Esophagus (tissue), 2 donors: ENCODE results near the gene COL21A1. TPM values are rescaled to one million over a fixed set of nuclear protein-coding genes. Genes with fewer than 3 reads are reported as not detected.

Source experiments
- H3K27ac ChIP-seq, 2 donors: one replicate each; pipeline ENCODE4 v1.5.1; 2013; ENCODE audit warnings: low read depth in 2 of 2, mild to moderate bottlenecking in 2 of 2, inconsistent platforms in 1 of 2, low read length in 1 of 2, moderate library complexity in 1 of 2
- H3K27me3 ChIP-seq, 2 donors: one replicate each; pipeline ENCODE4 v1.6.1; 2013; ENCODE audit warnings: low read length in 2 of 2, control low read depth in 1 of 2, mild to moderate bottlenecking in 1 of 2; ENCODE audit not compliant: insufficient read depth in 2 of 2, control insufficient read depth in 1 of 2
- H3K36me3 ChIP-seq, 2 donors: one replicate each; pipeline ENCODE4 v1.6.1; 2013; ENCODE audit warnings: low read length in 1 of 2; ENCODE audit not compliant: control insufficient read depth in 2 of 2, insufficient read depth in 2 of 2
- H3K4me1 ChIP-seq, 2 donors: one replicate each; pipeline ENCODE4 v1.6.1; 2013; ENCODE audit warnings: low read length in 1 of 2; ENCODE audit not compliant: control insufficient read depth in 2 of 2, insufficient read depth in 2 of 2
- H3K4me3 ChIP-seq, 2 donors: one replicate each; pipeline ENCODE4 v1.5.1; 2013; ENCODE audit warnings: low read length in 2 of 2, mild to moderate bottlenecking in 2 of 2, low read depth in 1 of 2, moderate library complexity in 1 of 2
- H3K9me3 ChIP-seq, 2 donors: one replicate each; pipeline ENCODE4 v1.6.1; 2013; ENCODE audit warnings: mild to moderate bottlenecking in 2 of 2, low read depth in 1 of 2, low read length in 1 of 2, moderate library complexity in 1 of 2; ENCODE audit not compliant: control insufficient read depth in 2 of 2, insufficient read depth in 1 of 2
- WGBS, 2 donors: extraction: QIAGEN DNeasy Blood & Tissue Kit; methylation state at CpG; one replicate each; pipeline ENCODE4 v1.1.7; 2013; 5-methylcytosine and 5-hydroxymethylcytosine counted together
- polyA plus RNA-seq, 2 donors: library from polyadenylated mRNA; stranded (reverse); fragments of 200-250 nt; gene quantifications; one replicate each; pipeline ENCODE4 v1.2.3, GENCODE V29; 2013
- donor health status: healthy with polysubstance abuse.
- donor health status: Bipolar disorder and iron deficiency.

The COL21A1 gene
- polyA plus RNA-seq, 2 donors = 1.5 to 1.6 TPM

DNA sequence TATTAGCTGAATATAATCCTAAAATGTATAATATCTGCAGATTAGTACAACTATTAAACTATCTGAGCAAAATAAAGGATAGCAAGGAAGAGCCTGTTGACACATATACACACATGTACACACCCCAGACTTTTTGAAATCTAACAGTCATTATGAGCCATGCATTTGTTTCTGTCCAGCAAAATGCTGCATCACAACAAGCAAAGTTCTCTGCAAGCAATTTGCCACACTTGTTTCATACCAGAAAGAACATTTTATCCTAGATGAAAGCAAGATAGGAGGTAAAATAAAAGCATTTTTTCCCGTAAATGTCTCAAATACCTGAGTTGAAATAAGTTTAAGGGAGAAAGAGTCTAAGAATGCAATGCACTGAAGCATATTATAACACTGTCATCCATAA is 145.2 kb downstream of the COL21A1 start:
- no peak overlapping the region for H3K4me3 ChIP-seq
- H3K27me3 ChIP-seq = no peaks in the 10 kb centered on the region
- no peaks in the 10 kb centered on the region for H3K36me3 ChIP-seq
- H3K27ac ChIP-seq = no peak overlapping the region
- no peaks in the 10 kb centered on the region for H3K4me1 ChIP-seq
- WGBS, 2 donors = 79 to 92% methylated on average over 1 of the region's 1 CpG
- H3K9me3 ChIP-seq = no peaks in the 10 kb centered on the region

DNA sequence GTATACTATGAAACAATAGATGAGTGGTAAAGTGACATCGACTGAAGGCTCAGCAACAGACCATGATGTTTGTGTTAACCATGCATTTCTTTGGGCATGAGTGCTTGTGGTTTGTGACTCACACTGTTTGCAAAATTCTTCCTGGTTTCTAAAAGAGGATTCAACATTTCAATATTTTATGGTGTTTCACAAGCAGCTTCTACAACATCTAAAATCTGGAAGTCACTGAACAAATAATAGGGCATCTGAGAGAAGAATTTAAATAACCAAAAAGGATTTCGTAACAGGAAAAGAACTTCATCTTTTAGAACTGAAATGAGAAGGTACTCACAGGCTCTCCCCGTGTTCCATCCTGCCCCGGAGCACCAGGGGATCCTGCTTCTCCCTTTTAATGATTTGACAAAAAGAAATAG is 146.2 kb downstream of the COL21A1 start:
- H3K9me3 ChIP-seq = no peaks in the 10 kb centered on the region
- H3K4me3 ChIP-seq = no peak overlapping the region
- WGBS, 2 donors = 40 to 60% methylated on average over 4 of the region's 4 CpGs
- no peaks in the 10 kb centered on the region for H3K4me1 ChIP-seq
- H3K36me3 ChIP-seq = no peaks in the 10 kb centered on the region
- no peak overlapping the region for H3K27ac ChIP-seq
- no peaks in the 10 kb centered on the region for H3K27me3 ChIP-seq

DNA sequence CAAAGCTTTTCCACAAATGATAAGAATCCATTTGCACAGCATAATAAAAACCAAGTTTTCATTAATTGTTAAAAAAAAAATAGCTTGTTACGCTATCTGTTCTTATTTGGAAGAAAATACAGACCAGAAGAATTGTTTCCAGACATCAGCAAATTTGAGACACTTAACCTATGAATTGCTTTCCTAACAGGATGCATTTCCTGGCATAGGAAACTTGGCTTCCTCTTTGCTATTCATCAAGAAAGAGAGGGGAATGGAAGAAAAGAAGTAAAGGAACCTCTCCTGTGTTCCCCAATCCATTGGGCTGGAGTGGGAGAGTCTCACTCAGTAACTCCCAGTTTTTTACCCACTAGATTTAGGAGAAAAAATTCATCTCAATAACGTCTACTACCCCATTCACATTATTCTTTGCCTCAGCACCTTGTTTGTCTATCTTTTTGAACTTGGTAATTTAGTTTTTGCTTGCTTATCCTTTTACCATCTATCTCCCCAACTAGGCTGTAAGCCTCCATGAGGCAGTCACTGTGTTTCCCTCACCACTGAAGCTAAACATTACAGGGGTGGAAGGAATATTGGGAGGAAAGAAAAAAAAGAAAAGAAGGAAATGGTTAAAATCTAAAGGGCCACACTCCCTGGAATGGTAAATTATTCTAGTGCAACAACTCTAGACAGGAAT is 150.3 kb downstream of the COL21A1 start:
- no peaks in the 10 kb centered on the region for H3K36me3 ChIP-seq
- no peak overlapping the region for H3K27ac ChIP-seq
- no peaks in the 10 kb centered on the region for H3K27me3 ChIP-seq
- 62 to 76% methylated on average over 2 of the region's 2 CpGs for WGBS, 2 donors
- H3K4me3 ChIP-seq = no peak overlapping the region
- H3K9me3 ChIP-seq = no peaks in the 10 kb centered on the region
- no peaks in the 10 kb centered on the region for H3K4me1 ChIP-seq

DNA sequence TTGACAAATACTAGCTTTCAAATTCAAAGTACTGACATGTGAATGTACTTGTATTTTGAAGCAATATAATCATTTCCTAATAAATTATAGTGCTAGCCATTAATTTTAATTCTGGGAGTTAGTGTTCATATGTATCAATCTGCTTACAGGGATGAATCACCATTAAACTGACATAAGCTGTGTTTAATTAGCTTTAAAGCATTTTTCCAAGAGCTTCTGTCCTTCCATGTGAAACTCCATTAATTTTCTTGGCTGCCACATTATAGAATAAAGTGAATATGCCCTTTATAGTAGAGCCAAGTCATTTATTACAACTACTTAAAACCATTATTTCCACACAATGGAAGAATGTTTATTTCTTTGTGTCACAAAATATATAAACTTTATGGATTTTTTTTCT is 150.8 kb downstream of the COL21A1 start:
- Histone ChIP-seq H3K9me3 (no peaks in the 10 kb centered on the region), H3K4me3 (no peak overlapping the region), H3K27ac (no peak overlapping the region), H3K27me3 (no peaks in the 10 kb centered on the region), H3K4me1 (no peaks in the 10 kb centered on the region), H3K36me3 (no peaks in the 10 kb centered on the region)

DNA sequence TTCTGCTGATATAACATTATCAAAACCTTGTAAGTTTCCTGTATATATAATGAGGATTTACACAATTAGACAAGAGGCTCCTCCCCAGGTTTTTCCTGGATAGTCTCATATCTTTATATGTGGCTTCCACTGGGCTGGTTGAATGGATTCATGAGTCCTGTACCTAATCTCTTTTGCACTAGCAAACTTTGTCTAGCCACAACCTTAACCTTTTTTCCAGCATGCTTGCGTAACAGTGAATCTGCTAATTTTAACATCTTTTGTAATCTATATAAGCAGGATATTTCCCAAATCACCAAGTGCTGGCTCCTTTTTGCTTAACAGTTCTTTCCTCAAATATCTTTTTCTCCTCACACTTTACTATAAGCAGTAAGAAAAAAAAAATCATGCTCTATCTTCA is 153.6 kb downstream of the COL21A1 start:
- WGBS, 2 donors = 91 to 93% methylated on average over 1 of the region's 1 CpG
- H3K4me3 ChIP-seq = no peak overlapping the region
- H3K27me3 ChIP-seq = no peaks in the 10 kb centered on the region
- no peaks in the 10 kb centered on the region for H3K4me1 ChIP-seq
- no peaks in the 10 kb centered on the region for H3K9me3 ChIP-seq
- no peaks in the 10 kb centered on the region for H3K36me3 ChIP-seq
- no peak overlapping the region for H3K27ac ChIP-seq

DNA sequence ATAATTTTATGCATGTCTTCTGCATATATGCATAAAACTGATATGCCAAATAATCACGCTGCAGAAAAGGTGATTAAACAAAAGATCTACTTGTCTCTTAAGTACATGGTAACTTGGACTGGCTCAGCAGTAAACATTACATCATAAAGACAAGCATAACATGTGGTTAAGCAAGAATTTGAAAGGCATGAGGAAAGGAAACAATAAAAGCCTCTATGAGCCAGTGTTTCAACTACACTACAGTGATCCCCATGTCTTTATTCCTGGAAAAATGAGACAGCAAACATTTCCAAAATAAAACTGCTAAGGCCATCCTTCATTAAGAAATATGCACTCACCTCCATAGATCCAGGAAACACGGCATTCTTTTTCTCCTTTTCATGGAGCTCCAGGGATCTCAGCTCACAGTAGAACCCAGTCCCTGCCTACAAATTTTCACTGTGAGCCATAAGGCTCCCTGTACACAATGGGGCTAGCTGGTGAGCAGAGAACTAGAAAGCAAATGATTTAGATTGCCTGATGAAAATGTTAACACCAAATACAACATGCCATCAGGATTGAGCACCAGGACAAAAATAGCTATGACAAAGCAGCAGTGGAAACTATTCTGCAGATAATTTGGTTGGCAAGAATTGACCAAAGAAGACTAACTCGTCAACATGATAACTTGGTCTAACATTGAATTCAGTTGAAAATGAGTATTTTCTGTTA is 156.1 kb downstream of the COL21A1 start:
- H3K27me3 ChIP-seq = no peaks in the 10 kb centered on the region
- H3K36me3 ChIP-seq = no peaks in the 10 kb centered on the region
- H3K4me3 ChIP-seq = no peak overlapping the region
- H3K27ac ChIP-seq = no peak overlapping the region
- H3K4me1 ChIP-seq = no peaks in the 10 kb centered on the region
- 47 to 58% methylated on average over 3 of the region's 3 CpGs for WGBS, 2 donors
- H3K9me3 ChIP-seq = no peaks in the 10 kb centered on the region

DNA sequence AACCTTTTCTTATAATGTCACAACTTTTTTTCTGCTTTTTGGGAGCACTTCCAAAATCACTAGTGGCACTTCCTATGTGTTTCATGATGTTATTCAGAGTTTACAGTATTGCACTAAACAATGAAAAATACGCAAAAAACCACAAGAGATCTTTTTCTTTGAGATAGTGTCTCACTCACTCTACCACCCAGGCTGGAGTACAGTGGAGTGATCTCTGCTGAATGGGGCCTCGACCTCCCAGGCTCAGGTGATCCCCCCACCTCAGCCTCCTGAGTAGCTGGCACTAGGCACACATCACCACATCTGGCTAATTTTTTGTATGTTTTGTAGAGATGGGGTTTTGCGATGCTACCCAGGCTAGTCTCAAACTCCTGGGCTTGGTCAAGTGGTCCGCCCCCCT is 158.7 kb downstream of the COL21A1 start:
- Histone ChIP-seq H3K36me3 (no peaks in the 10 kb centered on the region), H3K4me3 (no peak overlapping the region), H3K27me3 (no peaks in the 10 kb centered on the region), H3K4me1 (no peaks in the 10 kb centered on the region), H3K27ac (no peak overlapping the region), H3K9me3 (no peaks in the 10 kb centered on the region)
- WGBS, 2 donors = 81 to 90% methylated on average over 4 of the region's 4 CpGs

DNA sequence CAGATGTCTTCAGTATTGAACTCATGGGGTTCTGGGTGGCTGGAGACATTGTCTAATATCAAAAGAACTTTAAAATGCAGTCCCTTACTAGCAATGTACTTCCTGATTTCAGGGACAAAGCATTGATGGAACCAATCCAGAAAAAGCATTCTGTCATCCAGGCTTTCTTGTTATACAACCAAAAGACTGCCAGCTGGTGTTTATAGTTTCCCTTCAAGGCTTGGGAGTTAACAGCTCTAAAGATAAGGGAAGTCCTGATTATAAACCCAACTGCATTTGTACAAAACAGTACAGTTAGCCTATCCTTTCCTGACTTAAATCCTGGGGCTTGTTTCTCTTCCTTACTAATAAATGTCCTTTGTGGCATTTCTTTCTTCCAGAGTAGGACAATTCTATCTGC is 160.0 kb downstream of the COL21A1 start:
- Histone ChIP-seq H3K27ac (no peak overlapping the region), H3K4me3 (no peak overlapping the region), H3K27me3 (no peaks in the 10 kb centered on the region), H3K36me3 (no peaks in the 10 kb centered on the region), H3K9me3 (no peaks in the 10 kb centered on the region), H3K4me1 (no peaks in the 10 kb centered on the region)

DNA sequence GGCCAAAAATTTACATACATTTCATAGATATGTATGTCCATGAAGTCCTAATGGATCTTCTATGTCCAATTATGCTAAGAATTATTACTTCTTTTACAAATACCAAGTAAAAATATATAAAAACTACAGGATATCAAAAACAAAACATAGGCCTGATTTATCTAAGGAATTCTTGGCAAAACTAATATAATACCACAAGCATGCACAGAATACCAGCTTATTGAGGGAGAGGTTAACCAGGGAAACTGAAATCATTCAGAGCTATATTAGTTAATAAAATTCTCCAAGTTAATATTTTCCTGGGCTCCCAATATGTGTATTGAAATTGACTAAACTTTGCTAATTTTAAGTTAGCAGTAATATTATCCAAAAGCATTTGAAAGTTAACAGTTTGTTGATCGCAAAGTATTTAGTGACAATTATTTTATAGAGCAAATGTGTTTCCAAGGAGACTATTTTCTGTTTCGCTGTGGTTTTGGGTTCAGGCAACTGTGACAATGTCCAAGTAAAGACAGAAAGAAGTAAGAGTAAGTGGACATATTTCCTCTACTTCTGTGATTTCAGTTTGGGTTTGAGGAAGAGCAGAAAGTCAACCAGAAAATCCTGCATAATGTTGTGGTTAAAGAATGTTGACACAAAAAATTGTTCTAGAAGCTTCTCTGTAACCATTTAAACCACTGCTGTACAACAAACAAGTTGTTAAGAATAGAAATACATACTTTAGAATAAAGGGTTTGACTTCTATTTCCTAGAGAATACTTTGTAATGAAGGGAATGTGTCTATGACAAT is 167.4 kb downstream of the COL21A1 start:
- WGBS, 2 donors = 90 to 94% methylated on average over 2 of the region's 2 CpGs
- Histone ChIP-seq H3K36me3 (no peaks in the 10 kb centered on the region), H3K9me3 (no peaks in the 10 kb centered on the region), H3K4me1 (no peaks in the 10 kb centered on the region), H3K27ac (no peak overlapping the region), H3K27me3 (no peaks in the 10 kb centered on the region), H3K4me3 (no peak overlapping the region)
